ENCODE measurements around the gene HOXD4.

The HOXD4 gene

GRCh38 chr2:176118601-176119339 is 32.6 kb upstream of the HOXD4 start:
- no peak for DNase-seq (ENCODE audit: low read depth)
- no peak for TF ChIP-seq CTCF (IDR thresholded peaks at IDR 0.05; ENCODE audit: low read depth, low read length, missing control alignments)
- in situ Hi-C loops (cut with HindIII; ENCODE audit: low sequenced_read_pairs) = loop anchor here (25.0 kb wide), 1 partner anchor 1019 kb away; no protein-coding TSS in a partner anchor
- H3K4me3 ChIP-seq (ENCODE audit: low read depth, low read length) = no peak overlapping the region

- no peak for DNase-seq (ENCODE audit: low read depth)
- H3K4me3 ChIP-seq (ENCODE audit: low read depth, low read length) = no peak overlapping the region
- in situ Hi-C loops (cut with HindIII; ENCODE audit: low sequenced_read_pairs) = loop anchor here (25.0 kb wide), 1 partner anchor 1017 kb away; no protein-coding TSS in a partner anchor
- TF ChIP-seq CTCF (IDR thresholded peaks at IDR 0.05; ENCODE audit: low read depth, low read length, missing control alignments) = no peak
These were observed 30.8 kb upstream of the HOXD4 start for GRCh38 chr2:176120364-176121189.

GRCh38 chr2:176121190-176122051 is 29.9 kb upstream of the HOXD4 start:
- no peak overlapping the region for H3K4me3 ChIP-seq (ENCODE audit: low read depth, low read length)
- DNase-seq (ENCODE audit: low read depth) = no peak
- TF ChIP-seq CTCF (IDR thresholded peaks at IDR 0.05; ENCODE audit: low read depth, low read length, missing control alignments) = no peak
- in situ Hi-C loops (cut with HindIII; ENCODE audit: low sequenced_read_pairs) = loop anchor here (25.0 kb wide), 1 partner anchor 1016 kb away; no protein-coding TSS in a partner anchor

- in situ Hi-C loops (cut with HindIII; ENCODE audit: low sequenced_read_pairs) = loop anchor here (25.0 kb wide), 1 partner anchor 1015 kb away; no protein-coding TSS in a partner anchor
- no peak for DNase-seq (ENCODE audit: low read depth)
- TF ChIP-seq CTCF (IDR thresholded peaks at IDR 0.05; ENCODE audit: low read depth, low read length, missing control alignments) = no peak
- H3K4me3 ChIP-seq (ENCODE audit: low read depth, low read length) = no peak overlapping the region
These were observed 29.2 kb upstream of the HOXD4 start for GRCh38 chr2:176122052-176122682.

- in situ Hi-C loops (cut with HindIII; ENCODE audit: low sequenced_read_pairs) = loop anchor here (25.0 kb wide), 1 partner anchor 1014 kb away; no protein-coding TSS in a partner anchor
- DNase-seq (ENCODE audit: low read depth) = no peak
- no peak within 1 kb of the TSS for H3K4me3 ChIP-seq (ENCODE audit: low read depth, low read length)
- TF ChIP-seq CTCF (IDR thresholded peaks at IDR 0.05; ENCODE audit: low read depth, low read length, missing control alignments) = no peak
These were observed 28.5 kb upstream of the HOXD4 start, which contains the start of gene HOXD9 for GRCh38 chr2:176122683-176123410. HOXD9 (plus strand) TSS chr2:176122719; CDS start chr2:176122769, 50 bp downstream.

All from astrocyte of the cerebellum (primary cell).